ENCODE results near the gene LRGUK.

- no peak for TF ChIP-seq CTCF (IDR thresholded peaks at IDR 0.05)
- TF ChIP-seq POLR2AphosphoS5 (IDR thresholded peaks at IDR 0.05) = no peak
- no peak for TF ChIP-seq EP300 (IDR thresholded peaks at IDR 0.05)
- no peak for TF ChIP-seq POLR2A (IDR thresholded peaks at IDR 0.05)
Observed at GRCh38 chr7:134122980-134123379, 4.2 kb upstream of the LRGUK start.
